ENCODE results near the gene CDH2.

The CDH2 gene

DNA sequence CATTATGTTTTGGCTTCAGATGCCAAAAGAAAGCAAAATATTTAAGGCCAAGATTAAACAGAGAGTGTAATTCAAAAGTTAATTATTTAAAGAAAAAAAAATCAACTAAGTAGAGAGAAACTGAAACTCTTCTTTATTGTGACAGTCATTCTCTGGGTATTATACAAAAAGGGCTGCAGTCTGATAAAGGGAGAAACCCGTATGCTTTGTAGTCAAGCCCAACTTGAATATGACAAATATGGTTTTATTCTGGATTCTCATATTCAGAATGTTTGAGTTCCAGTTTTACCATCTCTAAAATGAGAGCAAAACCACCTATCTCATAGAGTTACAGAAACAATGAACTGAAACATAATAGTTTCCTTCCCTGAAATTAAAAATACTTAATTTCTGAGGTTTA lies 8.2 kb downstream of the CDH2 start:
- no peak for DNase-seq (ENCODE audit: low spot score)

DNA sequence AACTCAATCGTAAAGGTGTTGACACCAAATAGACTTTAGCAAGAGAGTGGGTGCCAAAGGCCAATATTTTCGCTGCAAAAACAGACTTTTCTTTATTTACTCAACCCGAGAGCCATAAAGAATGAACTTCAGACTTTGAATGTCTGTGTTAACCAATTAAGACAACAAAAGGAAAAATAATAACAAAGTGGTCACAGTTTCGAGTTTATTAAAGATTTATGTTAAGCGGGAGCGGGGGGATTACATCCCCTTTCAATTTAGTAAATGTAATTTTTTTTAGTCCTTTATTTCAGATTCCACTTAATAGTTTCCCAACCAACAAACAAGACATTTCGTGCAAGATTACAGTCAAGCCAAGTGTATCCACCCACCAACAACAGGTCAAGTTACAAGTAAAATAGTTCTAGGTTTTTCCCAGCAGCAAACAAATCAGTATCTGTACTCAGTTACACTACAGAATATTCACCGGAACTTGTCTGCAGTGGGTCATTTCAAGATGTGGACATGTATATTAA lies 9.0 kb downstream of the CDH2 start:
- no peak for DNase-seq (ENCODE audit: low spot score)

DNA sequence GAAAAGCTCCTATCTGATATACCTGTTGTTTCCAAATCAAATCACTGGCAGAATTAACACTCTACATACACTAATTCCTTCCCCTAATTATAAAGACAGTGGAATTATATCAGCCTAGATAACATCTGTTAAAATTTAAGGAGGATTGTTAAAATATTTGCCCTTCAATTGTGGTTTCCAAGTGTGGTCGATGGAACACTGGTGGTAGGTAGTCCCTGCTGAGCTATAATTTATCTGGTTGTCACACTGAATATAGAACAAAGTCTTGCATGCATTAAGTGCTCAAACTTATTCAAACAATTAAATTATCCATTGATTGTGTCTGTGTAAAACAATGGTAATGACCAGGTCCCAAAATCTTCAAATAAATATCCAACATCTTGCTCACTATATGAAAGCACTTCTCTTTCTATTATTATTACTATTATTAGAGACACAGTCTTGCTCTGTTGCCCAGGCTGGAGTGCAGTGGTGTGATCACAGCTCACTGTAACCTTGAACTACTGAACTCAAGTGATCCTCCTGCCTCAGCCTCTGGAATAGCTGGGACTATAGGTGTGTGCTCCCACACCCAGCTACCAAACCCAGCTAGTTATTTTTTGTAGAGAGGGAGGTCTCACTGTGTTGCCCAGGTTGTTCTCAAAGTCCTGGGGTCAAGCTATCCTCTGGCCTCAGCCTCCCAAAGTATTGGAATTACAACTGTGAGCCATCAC lies 12.0 kb downstream of the CDH2 start:
- DNase-seq (ENCODE audit: low spot score) = no peak

DNA sequence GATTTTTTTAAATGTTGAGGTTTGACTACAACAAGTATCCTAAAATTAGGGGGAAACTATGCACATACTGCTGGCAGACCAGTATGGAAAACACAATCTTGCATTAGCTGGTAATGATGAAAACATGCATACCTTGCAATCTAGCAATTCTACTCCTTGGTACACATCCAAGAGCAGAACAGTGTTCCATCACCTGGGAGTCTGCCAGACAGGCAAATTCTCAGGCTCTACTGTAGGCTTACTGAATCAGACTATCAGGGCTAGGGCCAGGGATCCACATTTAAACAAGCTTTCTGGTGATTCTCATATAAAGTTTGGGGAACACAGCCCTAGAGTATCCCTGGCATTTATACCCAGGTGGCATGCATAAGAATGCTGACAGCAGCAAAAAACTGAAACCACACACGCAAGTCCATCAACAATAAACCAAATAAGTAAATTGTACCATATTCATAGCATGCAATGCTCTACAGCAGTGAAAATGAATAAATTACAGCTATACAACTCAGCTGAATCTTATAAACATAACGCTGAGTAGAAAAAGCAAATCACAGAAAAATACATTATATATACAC lies 13.6 kb downstream of the CDH2 start:
- no peak for DNase-seq (ENCODE audit: low spot score)

DNA sequence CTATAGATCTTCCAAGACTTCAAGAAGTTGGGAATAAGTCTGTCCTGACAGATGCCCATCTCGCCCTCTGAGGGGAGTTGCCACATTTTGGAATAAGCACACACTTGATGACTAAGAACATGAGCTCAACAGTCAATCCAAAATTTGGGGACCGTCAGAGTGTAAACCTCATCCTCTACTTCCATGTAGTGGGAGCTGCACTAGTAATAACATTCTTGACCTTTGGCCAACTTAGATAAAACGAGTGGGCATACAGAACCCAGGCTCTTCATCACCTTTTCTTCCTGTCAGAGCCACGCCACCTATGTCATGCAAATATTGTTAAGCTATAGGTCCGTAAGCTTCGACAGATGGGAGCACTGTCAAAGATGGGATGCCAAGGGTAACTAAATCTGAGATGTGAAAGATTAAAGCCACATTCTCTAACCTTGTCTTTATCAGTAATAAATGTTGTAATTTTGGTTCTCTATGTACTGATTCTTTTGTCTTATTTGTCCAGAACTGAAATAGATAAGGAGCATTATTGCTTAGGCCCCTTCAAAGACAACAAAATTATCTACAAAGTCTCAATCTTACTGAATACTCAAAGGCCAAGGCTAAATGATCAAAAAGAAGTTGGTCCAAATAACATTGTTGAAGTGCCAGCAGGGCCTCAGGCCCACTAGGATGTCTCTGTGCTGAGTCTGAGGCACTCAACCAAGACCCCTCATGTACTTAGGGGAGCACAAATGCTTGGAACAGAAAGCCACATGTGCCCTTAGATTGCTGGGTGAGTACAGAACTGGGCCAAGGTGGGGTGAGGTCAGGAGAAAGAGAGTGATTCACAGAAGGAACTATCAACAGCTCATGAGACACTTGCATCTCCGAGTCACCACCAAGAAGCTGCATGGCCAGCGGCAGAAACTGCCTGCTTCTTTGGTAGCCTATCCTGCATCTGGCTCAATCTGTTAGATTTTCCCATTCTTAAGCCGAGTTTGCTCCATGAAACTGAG lies 15.0 kb downstream of the CDH2 start:
- no peak for DNase-seq (ENCODE audit: low spot score)

DNA sequence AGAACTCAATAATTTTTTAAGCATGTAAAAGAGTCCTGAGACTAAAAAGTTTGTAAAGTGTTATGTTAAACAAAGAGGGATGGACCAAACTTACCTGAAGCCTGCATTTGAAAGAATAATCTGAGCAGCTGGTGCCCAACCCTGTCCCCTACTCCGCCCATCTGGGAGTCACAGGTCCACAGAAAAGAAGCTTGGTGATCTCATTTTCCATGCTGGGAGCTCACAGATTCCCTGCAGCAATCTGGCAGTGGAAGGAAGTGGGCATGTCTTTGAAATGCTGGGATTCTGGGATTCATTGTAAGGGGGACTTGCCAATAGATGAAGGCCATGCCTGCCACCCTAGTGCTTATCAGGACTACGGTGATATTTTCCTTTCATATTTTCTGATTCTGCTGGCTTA lies 17.9 kb downstream of the CDH2 start:
- DNase-seq (ENCODE audit: low spot score) = no peak

DNA sequence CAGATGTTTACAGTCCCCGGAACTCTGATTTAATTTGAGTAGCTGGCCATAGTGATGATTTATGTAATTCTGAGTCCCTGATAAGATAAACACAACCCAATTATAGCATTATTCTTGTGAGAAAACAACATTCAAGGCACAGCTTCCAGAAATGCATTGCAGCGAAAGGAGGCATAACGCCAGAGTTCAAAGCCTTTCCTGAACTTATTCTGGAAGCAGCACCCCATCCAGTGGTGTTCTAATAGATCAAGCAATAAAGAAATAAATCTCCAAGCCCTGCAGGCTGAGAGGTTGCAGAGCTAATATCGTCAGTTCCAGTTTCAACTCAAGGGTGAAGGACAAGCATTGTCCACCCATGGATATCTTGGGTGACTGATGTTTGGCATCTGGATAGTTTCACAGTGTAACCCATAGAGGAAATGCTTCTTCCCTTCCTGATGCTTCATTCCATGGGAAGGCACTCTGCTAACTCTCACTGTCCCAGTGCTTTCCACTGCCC lies 18.8 kb downstream of the CDH2 start:
- DNase-seq (ENCODE audit: low spot score) = no peak

DNA sequence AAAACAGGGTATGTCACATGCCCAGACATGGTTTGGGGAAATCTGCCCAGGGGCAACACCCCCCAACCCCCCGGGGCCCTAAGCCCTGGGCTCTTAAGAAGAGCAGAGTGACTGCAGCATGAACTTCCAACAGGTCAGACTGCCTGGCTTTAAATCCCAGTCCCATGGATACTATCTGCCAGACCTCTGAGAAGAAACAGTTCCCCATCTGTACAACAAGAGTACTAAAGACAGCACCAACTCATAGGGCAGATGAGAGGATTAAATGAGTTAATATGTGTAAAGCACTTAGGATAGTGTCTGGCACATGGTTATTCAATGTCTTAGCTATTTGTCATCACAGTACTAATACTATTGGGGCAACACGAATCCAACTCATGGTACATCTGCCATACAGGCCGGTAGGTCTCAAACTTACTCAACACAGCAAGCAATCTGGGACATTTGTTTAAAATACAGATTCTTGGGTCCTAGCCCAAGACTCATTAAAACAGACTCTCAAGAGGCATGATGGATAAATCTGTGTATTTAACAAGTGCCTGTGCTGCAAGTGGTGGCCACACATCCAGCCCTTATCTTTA lies 23.4 kb downstream of the CDH2 start:
- no peak for DNase-seq (ENCODE audit: low spot score)

DNA sequence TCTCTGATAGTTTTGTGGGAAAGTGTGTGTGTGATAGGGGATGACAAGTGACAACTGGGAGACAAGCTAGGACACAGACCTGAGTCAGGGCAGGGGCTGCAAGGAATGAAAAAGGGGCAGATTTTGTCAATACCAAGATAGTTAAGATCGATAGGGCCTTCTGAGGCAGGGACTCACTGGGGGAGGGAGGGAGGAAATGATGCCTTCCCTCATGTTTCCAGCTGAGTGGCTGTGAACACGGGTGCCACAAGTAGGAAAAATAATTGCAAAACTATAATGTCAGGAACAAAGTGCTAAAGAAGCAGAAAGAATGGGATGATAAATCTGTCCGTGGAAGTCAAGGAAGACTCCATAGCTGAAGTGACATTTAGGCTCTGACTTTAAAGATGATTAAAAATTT lies 24.2 kb downstream of the CDH2 start:
- DNase-seq (ENCODE audit: low spot score) = no peak

DNA sequence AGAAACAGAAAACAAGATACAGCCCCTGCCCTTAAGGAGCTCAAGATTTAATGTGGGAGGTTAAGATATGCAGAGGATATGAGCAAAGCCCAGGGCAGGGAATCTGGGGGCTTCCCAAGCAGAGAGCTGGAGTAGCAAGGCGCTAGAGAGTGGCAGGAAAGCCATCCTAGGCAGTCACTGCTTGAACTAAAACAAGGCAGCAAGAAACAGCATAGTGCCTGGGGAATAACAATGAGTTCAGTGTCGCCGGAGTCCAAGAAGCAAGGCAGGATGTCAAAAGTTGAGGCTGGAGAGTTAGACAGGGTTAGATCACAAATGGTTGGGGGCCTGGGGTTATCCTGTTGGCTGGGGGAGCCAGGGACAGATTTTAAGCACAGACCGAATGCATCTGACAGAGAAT lies 24.6 kb downstream of the CDH2 start:
- no peak for DNase-seq (ENCODE audit: low spot score)

DNA sequence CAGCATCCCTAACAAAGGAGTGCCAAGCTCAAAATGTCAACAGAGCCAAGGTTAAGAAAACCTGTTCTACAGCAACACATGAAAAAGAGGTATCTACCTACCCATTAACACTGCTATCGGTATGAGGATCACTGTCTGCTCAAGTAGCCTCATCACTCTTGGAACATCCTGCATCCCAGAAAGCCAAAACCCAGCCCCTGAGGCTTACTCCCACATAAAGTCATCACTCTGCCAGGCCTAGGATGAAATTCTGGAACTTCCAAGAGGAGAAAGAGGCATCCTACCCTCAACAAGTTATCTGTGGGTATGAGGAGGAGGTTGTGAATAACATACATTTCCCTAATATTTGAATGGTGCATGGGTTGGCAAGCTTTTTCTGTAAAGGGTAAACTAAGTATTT lies 25.5 kb downstream of the CDH2 start:
- no peak for DNase-seq (ENCODE audit: low spot score)

DNA sequence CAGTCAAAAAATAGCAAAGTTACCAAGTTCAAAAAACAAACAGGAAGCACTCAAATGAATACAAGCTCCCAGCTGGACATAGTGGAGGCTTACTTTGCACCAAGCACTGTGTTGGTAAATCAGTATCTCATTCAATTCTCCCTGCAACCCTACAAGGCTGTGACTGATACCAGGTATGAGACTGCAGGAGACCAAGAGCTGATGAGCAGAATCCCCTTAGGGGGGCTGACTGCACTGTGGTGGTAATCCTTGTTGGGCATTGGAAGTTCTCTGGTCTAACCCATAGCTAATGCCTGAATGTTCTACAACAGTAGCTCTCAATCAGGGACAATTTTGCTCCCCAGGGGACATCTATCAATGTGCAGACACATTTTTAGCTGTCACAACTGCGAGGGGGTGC lies 26.0 kb downstream of the CDH2 start:
- no peak for DNase-seq (ENCODE audit: low spot score)

DNA sequence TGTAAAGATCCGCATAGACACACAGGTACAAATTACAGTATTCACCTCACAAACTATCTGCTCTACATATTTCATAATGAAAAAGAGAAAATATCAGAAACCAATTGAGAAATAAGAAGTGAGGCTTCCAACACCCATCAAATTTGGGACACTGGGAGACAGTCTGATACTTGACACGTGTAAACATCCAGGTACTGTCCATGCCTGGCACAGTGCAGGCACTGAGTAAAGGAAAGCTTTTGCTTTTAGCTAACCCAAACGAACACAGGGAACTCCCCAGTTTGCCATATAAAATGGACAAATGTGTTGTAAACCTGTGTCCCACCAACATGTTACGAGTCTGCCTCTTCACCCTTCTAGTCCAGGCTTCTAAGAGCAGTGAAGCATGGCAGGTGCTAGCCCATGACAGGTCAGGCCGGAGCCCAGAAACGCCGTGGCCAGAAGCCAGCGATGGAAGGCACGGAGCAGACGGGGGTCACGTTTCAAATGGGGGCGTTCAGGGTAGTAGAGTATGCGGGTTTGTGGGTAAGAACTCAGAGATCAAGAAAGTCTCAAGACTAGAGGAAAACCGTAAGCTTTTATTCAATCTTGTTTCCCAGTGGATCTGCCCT lies 27.0 kb downstream of the CDH2 start:
- no peak for DNase-seq (ENCODE audit: low spot score)

DNA sequence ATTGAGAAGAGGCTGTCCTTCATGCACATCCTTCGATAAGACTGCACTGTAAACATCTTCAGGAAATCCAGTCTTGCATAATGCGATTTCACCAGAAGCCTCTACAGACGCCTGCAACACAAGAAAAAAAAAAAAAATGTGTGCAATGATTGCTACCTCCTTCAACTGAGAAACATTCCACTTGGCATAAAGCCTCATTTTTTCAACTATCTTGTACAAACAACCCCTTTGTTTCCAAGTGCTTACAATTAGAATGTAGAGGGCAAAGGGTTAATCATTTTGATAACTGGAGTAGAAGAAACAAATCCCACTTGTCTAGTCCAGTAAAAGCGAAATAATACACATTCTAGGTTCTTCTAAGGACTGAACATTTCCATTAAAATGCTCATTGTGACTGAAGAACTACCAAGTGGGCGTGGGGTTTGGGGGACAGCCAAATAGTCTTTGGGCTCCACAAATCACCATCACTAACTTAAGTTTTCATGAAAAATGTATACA lies 29.2 kb downstream of the CDH2 start:
- DNase-seq (ENCODE audit: low spot score) = no peak

DNA sequence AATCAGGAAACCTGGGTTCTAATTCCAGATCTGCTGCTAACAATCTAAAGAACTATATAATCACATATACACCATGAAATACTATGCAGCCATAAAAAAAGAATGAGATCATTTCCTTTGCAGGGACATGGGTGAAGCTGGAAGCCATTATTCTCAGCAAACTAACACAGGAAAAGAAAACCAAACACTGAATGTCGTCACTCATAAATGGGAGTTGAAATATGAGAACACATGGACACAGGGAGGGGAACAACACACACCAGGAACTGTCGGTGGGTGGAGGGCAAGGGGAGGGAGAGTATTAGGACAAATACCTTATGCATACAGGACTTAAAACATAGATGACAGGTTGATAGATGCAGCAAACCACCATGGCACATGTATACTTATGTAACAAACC lies 33.2 kb downstream of the CDH2 start:
- DNase-seq (ENCODE audit: low spot score) = no peak

DNA sequence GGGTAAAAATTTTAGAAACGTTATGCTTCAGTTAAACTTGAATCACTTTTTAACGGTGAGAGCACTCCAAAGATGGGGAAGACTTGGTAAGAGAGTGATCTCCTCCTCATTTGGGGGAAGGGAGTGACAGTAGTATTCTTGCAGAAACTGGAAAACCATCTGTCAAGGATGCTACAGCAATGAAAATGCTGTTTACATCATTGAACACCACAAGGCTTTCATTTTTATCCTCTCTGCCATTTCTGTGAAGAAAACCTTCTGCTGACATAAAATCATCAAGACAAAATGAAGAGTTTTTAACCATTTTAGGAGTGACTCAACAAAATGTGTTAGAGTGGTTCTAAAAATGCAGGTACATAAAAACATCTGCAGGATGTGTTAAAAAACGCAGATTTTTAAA lies 38.1 kb downstream of the CDH2 start:
- DNase-seq (ENCODE audit: low spot score) = no peak

DNA sequence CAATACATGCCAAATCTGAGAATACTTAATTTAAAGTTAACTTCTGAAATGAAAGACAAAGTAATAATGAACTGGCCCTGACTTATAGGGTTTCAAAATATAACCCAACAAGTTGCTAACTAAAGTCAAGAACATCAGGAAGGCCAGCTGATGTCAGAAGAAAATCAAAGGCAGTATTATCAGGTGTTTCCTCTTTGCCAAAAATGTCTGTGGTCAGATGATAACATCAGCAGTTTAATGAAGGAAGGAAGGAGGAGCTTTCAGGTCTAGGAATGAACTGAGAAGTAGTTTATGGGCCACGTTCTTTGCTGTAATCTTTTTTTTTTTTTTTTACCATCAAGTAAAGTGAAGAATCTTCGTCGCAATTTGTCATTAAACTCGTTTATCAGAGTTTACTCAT lies 40.9 kb downstream of the CDH2 start:
- no peak for DNase-seq (ENCODE audit: low spot score)

DNA sequence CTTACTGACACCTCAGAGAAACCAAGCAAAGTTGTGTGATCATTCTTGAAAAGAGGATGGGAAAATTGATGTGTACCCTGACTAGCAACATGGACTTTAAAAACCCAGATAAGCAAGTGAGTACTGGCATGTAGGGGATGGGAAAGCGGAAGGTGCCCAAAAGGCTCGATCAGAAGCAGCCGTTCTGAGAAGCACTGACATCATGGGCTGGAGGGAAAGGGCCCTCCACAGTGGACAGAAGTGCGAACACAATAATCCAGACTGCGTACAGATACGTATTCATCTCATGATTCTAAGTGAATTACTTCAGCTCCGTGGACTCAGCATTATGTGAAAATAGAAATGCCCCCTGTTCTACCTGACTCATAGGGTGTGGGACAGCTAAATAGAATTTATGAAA lies 42.2 kb downstream of the CDH2 start:
- no peak for DNase-seq (ENCODE audit: low spot score)

DNA sequence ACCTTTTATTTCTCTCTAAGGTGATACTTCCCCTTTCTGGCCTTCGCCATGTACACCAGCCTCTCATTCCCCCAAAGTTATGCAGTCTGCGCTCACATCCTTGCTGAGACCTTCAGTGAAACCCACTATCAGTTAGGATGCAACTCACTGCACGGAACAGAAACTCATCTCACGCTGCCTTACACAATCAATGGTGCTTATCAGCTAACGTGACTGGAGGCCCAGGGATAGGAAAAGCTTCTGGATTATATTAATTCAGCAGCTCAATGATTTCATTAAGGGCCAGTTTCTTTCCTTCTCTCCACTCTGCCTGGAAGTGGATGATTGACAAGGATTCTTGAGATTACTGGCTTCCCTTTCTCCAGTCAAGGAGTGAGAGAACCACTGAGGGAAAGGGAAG lies 44.8 kb downstream of the CDH2 start:
- DNase-seq (ENCODE audit: low spot score) = no peak

DNA sequence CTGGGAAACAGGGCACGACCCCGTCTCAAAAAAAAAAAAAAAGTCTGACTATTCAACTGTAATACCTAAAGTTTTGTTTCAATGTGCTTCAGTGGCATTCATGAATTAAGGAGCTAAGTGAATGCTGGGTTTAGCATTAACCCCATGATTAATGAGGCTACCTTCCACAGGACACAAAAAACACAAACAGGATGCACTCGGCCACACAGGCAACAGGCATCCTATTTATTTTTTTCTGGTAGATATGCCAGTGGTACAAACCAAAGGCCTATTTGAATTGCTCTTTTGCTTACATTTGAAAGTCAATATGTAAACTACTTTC lies 48.3 kb downstream of the CDH2 start:
- DNase-seq (ENCODE audit: low spot score) = no peak

DNA sequence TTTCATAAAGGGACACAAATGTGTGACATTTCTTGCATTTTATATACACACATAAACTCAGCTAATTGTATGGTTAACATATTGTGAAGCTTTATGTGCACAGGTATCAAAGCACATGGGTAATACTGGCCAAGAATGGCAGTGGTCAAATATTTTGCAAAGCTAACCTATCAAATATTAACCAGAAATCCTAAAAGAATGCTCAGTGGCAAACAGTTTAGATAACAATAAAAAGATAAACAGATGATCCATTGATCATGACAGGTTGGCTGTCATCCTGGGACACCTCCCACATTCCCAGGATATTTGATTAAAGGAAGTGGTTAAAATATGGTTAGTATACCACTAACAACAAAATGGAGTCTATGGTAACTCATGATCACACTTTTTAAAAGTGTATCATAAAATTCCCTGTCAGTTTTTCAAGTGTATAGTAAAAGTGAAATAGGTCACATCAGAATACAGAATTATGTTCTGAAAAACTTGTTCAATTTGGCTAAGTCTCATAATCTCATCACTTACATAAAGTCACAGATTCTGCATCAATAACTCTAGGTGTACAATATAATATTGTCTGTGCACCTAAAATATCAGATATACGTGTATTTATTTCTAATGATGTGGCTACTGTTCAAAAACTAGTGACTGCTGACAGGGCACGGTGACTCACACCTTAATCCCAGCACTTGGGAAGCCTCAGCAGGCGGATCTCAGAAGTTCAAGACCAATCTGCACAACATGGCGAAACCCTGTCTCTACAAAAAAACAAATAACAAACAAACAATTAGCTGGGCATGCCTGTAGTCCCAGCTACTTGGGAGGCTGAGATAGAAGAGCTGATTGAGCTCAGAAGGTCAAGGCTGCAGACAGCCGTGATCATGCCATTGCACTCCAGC lies 48.9 kb downstream of the CDH2 start:
- DNase-seq (ENCODE audit: low spot score) = no peak

All from left forelimb (tissue), 1 donor.